LNCAP (cell line): ENCODE results near the gene NAV2.

Experiments
- TF ChIP-seq, protein P1 (sequence below): fragments of 450-650 bp; IDR thresholded peaks from 2 replicates; pipeline ENCODE4 v1.5.1; 2017; ENCODE audit warnings: mild to moderate bottlenecking

The NAV2 gene

DNA sequence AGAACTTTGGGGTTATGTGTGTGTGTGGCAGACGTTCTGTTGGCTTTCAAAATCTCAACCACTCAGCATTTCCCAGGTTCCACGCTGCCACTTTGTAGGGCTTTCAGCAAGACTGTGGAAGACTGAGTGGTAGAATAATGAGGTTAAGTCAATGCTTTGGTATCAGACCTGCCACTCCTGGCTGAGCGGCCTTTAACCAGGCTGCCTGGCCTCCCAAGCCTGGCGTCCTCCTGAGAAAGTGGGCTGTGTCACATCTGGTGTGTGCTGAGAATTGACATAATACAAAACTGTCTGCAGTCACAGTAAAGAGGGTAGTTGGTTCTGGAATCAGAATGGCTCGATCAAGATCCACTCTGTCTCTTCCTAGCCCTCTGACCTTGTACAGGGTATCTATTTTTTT lies 321.2 kb downstream of the NAV2 start:
- TF ChIP-seq, protein P1, sequence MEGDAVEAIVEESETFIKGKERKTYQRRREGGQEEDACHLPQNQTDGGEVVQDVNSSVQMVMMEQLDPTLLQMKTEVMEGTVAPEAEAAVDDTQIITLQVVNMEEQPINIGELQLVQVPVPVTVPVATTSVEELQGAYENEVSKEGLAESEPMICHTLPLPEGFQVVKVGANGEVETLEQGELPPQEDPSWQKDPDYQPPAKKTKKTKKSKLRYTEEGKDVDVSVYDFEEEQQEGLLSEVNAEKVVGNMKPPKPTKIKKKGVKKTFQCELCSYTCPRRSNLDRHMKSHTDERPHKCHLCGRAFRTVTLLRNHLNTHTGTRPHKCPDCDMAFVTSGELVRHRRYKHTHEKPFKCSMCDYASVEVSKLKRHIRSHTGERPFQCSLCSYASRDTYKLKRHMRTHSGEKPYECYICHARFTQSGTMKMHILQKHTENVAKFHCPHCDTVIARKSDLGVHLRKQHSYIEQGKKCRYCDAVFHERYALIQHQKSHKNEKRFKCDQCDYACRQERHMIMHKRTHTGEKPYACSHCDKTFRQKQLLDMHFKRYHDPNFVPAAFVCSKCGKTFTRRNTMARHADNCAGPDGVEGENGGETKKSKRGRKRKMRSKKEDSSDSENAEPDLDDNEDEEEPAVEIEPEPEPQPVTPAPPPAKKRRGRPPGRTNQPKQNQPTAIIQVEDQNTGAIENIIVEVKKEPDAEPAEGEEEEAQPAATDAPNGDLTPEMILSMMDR = no peak

DNA sequence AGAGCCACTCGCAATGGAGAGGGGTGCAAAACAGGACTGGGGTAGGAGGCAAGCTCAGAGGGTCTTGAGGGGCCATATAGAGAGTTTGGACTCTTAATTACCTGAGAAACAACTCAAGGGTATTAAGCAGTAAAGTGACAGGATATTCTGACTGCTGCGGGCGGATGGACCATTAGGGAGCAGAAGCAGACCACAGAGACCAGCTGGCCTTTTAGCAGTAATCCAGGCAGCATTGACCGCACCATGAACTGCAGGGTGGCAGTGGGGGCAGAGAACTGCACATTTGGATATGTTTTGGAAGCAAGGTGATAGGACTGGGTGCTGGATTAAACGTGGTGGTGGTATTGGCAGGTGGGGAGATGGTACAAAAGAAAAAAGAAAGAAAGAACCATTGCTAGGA lies 322.3 kb downstream of the NAV2 start:
- TF ChIP-seq, protein P1 = no peak

DNA sequence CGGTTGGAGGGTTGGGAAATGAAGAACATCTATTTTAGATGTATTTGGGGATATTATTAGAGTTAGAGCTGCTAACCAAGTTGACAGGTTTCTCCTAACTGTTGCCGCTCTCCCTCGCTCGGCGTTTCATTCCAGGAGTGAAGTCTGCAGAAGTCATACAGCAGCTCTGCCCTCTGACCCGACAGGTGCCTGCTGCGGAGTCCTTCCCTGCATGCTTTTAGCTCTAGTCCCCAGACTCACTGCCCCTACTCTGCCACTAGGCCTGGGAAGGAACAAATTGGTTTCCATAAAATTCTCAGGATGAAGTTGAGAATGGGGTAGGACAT lies 322.7 kb downstream of the NAV2 start:
- TF ChIP-seq, protein P1 = no peak

DNA sequence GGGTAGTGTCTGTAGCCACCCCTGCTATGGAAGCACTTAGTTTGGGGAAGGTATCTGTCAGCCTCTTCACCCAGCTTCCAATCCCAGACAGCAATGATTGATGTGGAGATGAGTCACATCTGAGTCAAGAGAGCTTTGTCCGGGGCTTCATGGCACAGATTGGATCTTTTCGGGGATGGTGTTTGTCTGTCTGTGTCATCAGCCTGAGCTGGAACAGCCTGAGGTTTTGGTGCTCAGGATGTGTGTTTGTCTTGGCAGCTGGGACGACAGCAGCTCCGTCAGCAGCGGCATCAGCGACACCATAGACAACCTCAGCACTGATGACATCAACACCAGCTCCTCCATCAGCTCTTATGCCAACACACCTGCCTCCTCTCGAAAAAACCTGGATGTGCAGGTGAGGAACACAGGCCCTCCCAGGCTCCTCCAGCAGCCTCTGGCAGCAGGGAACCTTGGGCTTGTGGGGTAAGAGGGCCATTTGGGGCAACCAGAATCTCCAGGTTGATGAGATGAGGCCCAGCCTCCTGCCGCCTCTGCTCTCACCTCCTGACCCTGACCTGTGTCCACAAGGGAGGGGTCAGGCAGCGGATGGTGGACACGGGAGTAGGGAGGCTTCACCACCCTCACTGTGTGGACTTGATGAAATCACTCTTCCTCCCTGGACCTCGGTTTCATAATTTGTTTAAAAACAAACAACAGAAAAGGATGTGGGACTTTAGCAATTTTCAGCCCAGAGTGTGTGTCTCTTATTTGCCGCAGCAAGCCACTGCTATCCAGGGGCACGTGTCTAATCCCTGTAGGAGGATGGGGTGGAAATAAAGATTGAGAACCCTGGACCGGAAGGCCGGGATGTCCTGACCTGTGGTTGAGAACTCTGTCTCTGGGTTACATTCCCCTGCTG lies 323.3 kb downstream of the NAV2 start:
- TF ChIP-seq, protein P1 = no peak

DNA sequence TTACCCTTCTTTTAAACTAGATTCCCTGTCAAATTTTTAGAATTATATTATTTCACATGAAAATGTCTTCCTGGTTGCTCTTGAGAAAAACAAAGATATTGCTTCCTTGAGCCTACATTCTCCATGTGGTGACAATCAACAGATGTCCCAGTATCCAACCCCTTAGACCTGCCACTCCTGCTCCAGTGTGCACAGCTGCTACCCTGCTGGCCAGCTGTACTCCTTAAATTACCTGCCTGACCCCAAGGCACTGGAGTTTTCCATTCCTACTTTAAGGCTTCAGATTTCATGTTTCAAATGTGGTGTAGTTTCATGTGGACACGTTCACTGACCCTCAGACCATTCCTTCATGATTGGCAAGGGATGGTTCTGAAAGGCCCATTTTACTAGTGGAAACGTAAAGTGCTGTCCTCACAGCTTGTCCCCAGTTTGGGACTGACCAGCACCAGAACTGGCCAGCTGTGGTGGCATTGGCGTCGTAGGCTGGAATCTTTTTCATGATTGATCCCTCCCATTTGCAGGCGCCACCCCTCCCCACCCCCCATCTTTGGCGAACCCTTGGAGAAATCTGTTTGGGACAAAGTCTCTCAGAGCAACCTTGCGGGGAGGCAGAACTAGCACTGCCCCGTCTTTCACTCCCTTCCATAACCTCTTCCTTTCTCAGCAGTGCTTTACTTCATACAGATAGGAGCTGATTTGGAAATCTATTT lies 324.1 kb downstream of the NAV2 start:
- TF ChIP-seq, protein P1 = no peak

DNA sequence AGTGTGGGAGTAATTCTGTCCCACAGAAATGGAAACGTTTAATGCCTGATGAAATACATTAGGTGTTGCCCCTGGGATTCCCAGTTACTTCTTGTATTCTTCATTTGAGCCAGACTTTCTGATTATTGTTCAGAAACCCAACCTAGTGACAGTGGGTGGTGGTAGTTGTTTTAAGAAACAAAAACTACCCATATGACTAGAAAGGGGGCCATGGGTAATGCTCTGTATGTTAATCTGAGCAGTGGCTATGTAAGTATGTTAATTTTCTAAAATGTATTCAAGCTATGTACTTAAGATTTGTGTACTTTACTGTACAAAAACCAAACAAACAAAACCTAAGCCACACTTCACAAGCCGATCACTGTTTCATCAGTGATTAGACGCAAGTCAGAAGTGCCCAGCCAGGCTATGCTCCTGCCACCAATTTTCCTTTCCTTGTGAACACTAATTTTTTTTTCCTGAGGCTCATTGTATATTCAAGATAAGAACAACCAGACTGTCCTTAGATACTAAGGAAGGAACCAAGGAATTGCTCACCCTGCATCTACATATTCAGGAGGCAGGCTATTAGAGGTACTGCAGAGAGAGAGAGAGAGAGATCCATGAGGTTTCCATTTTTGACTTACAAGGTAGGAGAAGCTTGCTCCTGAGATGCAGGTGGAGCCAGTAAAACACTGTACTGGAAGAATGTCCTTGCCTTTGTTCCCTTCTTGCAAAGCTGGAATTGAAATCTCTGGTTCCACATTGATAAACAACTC lies 324.9 kb downstream of the NAV2 start:
- TF ChIP-seq, protein P1 = no peak

DNA sequence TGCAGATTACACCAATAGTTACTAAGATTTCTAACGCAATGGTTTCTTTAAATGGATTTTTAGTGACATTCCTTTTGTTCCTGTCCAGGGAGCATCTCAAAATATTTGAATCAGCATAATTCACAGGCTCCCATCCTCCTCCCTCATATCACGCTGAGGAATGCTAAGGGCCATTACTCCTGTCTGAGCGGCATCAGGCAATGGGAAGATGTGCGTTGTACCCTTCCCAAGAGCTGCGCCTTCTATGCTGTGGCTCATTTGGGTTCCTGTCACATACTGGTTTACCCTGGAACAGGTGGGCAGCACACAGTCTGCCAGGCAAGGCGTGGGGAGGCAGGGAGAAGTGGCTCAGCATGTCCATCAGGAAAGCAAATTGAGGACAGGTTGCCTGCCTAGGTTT lies 325.8 kb downstream of the NAV2 start:
- TF ChIP-seq, protein P1 = no peak
